GM12873 (cell line): ENCODE results near the gene MKI67.

Source experiments
- TF ChIP-seq, protein P1 (sequence below): IDR thresholded peaks from 2 replicates; pipeline ENCODE4 v1.5.1; 2012; ENCODE audit warnings: low read depth, mild to moderate bottlenecking, moderate library complexity, low read length, control low read depth; ENCODE audit not compliant: insufficient read depth; ENCODE audit errors: missing control alignments

Gene MKI67

DNA sequence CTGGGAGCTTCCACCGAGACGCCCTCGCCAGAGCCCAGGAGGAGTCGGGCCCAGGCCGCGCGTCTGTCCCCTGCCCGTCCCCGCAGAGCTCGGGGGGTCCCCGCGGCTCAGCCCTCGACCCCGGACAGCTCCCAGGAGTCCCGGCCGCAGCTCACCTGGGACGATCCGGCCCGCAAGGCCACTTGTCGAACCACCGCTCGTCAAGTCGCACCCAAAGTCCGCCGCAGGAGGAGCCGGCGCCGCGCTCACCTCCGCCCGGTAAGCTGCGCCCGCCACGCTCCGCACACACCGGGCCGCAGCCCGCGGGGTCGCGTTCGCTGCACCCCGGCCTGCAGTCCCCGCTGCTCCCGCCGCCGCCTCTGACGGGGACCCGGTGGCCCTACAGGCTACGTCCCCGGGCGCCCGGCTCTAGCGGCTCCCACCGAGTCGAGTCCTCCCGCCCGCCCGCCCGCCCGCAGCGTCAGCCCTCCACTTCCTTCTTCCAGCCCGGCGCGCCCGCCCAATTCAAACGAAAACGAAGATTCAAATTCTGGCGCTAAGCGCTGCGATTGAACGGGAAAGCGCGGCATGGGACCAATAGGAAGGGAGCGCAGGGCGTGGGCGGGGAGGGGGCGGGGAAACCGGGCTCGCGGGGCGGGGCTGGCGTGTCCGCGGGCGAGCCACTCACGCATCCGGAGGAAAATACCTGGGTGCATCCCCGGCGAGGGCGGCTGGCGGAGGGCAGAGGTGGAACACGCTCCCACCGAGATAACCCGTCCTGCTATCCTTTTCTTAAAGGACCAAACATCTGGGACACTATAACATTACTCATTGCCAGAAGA, at the start of gene MKI67:
Gene MKI67 (minus strand): TSS at position 480 of the 821 bp plus-strand sequence. CDS start 756 bp downstream, outside the sequence.
- TF ChIP-seq, protein P1, sequence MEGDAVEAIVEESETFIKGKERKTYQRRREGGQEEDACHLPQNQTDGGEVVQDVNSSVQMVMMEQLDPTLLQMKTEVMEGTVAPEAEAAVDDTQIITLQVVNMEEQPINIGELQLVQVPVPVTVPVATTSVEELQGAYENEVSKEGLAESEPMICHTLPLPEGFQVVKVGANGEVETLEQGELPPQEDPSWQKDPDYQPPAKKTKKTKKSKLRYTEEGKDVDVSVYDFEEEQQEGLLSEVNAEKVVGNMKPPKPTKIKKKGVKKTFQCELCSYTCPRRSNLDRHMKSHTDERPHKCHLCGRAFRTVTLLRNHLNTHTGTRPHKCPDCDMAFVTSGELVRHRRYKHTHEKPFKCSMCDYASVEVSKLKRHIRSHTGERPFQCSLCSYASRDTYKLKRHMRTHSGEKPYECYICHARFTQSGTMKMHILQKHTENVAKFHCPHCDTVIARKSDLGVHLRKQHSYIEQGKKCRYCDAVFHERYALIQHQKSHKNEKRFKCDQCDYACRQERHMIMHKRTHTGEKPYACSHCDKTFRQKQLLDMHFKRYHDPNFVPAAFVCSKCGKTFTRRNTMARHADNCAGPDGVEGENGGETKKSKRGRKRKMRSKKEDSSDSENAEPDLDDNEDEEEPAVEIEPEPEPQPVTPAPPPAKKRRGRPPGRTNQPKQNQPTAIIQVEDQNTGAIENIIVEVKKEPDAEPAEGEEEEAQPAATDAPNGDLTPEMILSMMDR, result no peak

DNA sequence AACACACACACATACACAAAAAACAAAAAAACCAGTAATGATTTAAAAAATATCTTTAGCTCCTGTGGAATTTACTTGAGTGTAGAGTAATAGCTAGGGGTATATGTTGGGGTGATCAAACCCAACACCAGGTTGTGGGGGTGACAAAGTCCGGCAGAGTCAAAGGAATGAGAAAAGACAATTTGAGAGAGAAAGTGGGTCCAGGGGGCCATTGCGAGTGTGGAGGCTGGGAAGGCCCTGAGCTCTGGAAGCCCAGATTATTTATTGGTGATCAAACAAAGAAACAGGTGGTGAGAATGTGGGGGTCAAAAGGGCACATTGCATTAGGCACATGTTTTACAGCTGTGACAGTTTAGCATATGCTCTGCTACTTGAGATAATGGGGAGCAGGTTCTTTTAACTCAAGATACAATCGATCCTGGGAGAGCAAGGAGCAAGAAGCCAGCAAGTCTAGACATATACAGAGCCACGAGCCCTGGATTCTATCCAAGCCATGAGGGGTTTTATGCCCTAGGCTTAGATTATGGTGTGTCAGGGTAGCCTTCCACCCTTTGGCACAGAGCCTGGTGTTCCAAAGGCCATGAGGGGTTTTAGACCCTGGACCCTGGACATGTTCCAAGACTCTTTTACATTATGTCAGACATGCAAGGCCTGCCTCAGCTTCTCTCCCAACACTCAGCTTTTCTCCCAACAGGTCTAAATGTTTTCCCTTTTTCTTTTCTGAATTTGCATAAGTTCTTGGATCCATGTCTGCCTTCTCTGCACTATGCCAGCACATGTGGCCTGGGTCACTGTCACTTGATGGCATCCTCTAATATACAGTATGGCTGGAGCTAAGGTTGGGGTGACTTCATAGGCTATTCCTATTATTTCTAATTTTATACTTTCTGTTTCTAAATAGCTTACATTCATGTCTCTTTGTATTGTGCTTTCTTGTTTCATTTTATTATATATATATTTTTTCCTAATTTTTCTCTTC, 48.6 kb upstream of the MKI67 start:
- TF ChIP-seq, protein P1, result no peak

DNA sequence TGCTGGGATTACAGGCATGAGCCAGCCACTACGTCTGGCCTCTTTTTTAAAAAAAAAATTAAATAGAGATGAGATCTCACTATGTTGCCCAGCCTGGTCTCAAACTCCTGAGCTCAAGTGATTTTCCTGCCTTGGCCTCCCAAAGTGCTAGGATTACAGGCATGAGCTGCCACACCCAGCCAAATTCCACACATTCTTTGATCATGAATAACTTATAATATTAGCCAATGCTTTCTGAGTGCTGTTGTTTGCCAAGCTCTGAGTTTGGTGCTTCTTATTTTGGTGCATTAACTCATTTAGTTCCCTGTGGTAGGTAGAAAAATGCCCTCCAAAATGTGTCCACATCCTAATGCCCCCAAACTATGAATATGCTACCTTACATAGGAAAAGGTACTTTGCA, 47.2 kb upstream of the MKI67 start:
- TF ChIP-seq, protein P1, result no peak

DNA sequence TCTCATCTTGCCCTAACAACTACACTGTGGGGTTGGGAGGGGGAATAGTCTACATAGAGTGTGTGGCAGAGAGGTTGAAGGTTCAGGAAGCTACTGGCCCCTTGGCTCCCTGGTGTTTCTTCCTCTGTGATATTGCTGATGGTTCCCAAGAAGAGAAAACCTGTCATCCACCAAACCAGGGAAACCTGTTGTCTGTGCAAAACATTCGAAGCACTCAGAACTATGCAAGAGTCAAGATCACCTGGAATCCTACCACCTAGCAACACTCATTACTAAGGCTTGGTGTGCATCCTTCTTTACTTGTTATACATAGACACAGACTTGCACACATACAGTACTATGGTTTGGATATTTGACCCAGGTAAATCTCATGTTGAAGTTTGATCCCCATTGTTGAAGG, 46.5 kb upstream of the MKI67 start:
- TF ChIP-seq, protein P1, result no peak

DNA sequence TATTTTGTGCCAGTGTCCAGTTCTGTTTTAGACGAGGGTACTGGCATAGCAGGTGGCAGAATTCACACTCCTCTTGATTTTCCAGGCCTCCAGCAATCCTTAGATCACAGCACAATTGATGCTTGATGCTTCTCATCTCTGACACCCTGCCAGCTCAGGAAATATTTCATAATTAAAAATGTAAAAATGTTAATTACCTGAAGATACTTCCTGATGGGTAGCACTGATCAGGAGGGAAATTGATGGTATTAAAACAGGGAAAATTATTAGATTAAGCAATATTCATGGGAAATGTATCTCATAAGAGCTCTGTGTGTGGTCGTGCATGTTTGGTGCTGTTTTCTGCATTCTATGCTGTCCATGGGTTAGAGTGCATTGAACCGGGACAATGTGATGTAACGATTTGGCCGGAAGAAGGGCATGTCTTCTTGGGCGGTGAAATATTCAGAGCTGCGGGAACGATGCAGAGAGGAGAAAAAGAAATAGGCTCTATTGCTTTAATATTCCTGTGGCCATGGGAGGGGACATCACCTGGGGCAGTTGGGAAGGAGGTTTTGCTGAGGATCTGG, 43.7 kb upstream of the MKI67 start:
- TF ChIP-seq, protein P1, result no peak

- TF ChIP-seq, protein P1, result no peak
Observed at GRCh38 chr10:128167926-128168520, 41.8 kb upstream of the MKI67 start.

DNA sequence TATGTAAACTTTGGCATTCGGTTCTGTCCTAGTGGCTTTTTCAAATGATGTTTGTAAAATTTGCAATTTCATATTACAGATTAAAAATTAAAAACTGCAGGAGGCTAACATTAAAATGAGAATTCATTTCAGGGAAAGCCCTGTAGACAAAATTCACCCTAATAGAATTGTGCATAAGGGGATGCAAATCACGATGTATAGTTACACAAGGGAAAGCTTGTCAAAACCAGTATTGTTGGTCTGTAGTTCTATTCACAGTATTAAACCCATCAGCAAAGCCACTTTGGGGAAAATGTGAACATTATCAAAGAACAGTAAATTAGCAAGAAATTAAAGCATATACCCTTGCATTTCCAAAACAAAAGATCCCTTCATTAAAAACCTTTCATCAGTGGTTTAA, 39.9 kb upstream of the MKI67 start:
- TF ChIP-seq, protein P1, result no peak
